Skin epidermis (tissue), 12 donors: ENCODE results near the gene LAPTM4A.
"Not testable (repeated sequence)": the region's sequence is repeated elsewhere in the genome, so short reads cannot be mapped to it uniquely, and the experiment has no call there.

Experiments used
- H3K27ac ChIP-seq, 21 experiments: fragments of 200-600 bp; sonication (generic) in 11 of 21; one replicate each; pipeline ENCODE4 v1.5.0; 2020; ENCODE audit warnings: mild to moderate bottlenecking in 3 of 21, inconsistent platforms in 2 of 21, moderate library complexity in 2 of 21
- H3K4me3 ChIP-seq, 7 experiments: fragments of 200-600 bp; sonication (generic) in 2 of 7; one replicate each; pipeline ENCODE4 v1.5.0; 2020; ENCODE audit warnings: inconsistent platforms in 2 of 7, mild to moderate bottlenecking in 2 of 7, moderate library complexity in 1 of 7

LAPTM4A gene

GRCh38 chr2:20079546-20080115, 28.2 kb upstream of the LAPTM4A start:
- Histone ChIP-seq H3K4me3 (no peak overlapping the region), H3K27ac (no peak overlapping the region)

GRCh38 chr2:20077411-20077940, 26.0 kb upstream of the LAPTM4A start:
- no peak overlapping the region for H3K4me3 ChIP-seq
- H3K27ac ChIP-seq, result no peak overlapping the region

GRCh38 chr2:20076757-20077156, 25.3 kb upstream of the LAPTM4A start:
- H3K4me3 ChIP-seq, result no peak overlapping the region
- H3K27ac ChIP-seq, result no peak overlapping the region

GRCh38 chr2:20074901-20075300, 23.5 kb upstream of the LAPTM4A start:
- Histone ChIP-seq H3K4me3 (no peak overlapping the region), H3K27ac (peak overlapping the region in 1 of 21 experiments; percentile 5)

GRCh38 chr2:20074046-20074648, 22.7 kb upstream of the LAPTM4A start:
- H3K27ac ChIP-seq, result peak overlapping the region in 4 of 21 experiments; percentile 18 to 66 (median 37)
- not testable (repeated sequence) for H3K4me3 ChIP-seq

GRCh38 chr2:20073460-20073859, 22.0 kb upstream of the LAPTM4A start:
- peak overlapping the region in 4 of 21 experiments; percentile 18 to 66 (median 37) for H3K27ac ChIP-seq
- H3K4me3 ChIP-seq, result no peak overlapping the region

- Histone ChIP-seq H3K27ac (peak overlapping the region in 19 of 21 experiments; percentile 11 to 82 (median 66)), H3K4me3 (no peak overlapping the region)
These were observed 21.2 kb upstream of the LAPTM4A start for GRCh38 chr2:20072436-20073158.

- H3K27ac ChIP-seq, result peak overlapping the region in 20 of 21 experiments; percentile 11 to 82 (median 64)
- no peak overlapping the region for H3K4me3 ChIP-seq
These were observed 20.3 kb upstream of the LAPTM4A start for GRCh38 chr2:20071397-20072383.

GRCh38 chr2:20069756-20070155, 18.3 kb upstream of the LAPTM4A start:
- H3K4me3 ChIP-seq, result no peak overlapping the region
- no peak overlapping the region for H3K27ac ChIP-seq

- H3K4me3 ChIP-seq, result no peak overlapping the region
- peak overlapping the region in 5 of 21 experiments; percentile 10 to 63 (median 18) for H3K27ac ChIP-seq
These were observed 16.7 kb upstream of the LAPTM4A start for GRCh38 chr2:20067992-20068584.

- H3K27ac ChIP-seq, result peak overlapping the region in 6 of 21 experiments; percentile 13 to 63 (median 34)
- H3K4me3 ChIP-seq, result no peak overlapping the region
These were observed 14.6 kb upstream of the LAPTM4A start for GRCh38 chr2:20065885-20066602.

- Histone ChIP-seq H3K27ac (peak overlapping the region in 1 of 21 experiments; percentile 20), H3K4me3 (no peak overlapping the region)
These were observed 13.4 kb upstream of the LAPTM4A start for GRCh38 chr2:20064841-20065240.

- Histone ChIP-seq H3K4me3 (no peak overlapping the region), H3K27ac (peak overlapping the region in 2 of 21 experiments; percentile 41 to 65)
These were observed 13.0 kb upstream of the LAPTM4A start for GRCh38 chr2:20064421-20064820.

GRCh38 chr2:20062615-20063545, 11.5 kb upstream of the LAPTM4A start:
- H3K27ac ChIP-seq, result peak overlapping the region in 9 of 21 experiments; percentile 5 to 65 (median 38)
- no peak overlapping the region for H3K4me3 ChIP-seq

GRCh38 chr2:20061940-20062339, 10.5 kb upstream of the LAPTM4A start:
- peak overlapping the region in 8 of 21 experiments; percentile 16 to 63 (median 31) for H3K27ac ChIP-seq
- H3K4me3 ChIP-seq, result no peak overlapping the region

- Histone ChIP-seq H3K4me3 (no peak overlapping the region), H3K27ac (peak overlapping the region in 5 of 21 experiments; percentile 16 to 63 (median 32))
These were observed 10.0 kb upstream of the LAPTM4A start for GRCh38 chr2:20061476-20061875.

GRCh38 chr2:20060106-20060505, 8.7 kb upstream of the LAPTM4A start:
- Histone ChIP-seq H3K4me3 (no peak overlapping the region), H3K27ac (no peak overlapping the region)
